B cell (primary cell): ENCODE data around the gene DAW1. TPM values are rescaled to one million over a fixed set of nuclear protein-coding genes. Genes with fewer than 3 reads are reported as not detected.

ENCODE experiments used
- ATAC-seq: fragments of 200-7000 bp; cut with Tn5 transposase; one replicate; pipeline ENCODE4 v1.10.0; 2021; ENCODE audit warnings: low read depth, mild to moderate bottlenecking, moderate number of reproducible peaks, moderate library complexity
- CTCF ChIA-PET: fragments of 350-600 bp; sonication (Branson Sonifier 250); formaldehyde crosslinking; loops from one replicate; lab custom pipeline; 2021; ENCODE audit warnings: antibody characterized with exemption, inconsistent platforms; lab: Charles Lee
- POLR2A ChIA-PET: fragments of 350-600 bp; sonication (Branson Sonifier 250); formaldehyde crosslinking; loops from one replicate; lab custom pipeline; 2021; ENCODE audit warnings: antibody characterized with exemption; lab: Charles Lee
- DNase-seq: peaks from one replicate; pipeline ENCODE4 v3.0.0; 2013
- H2AFZ ChIP-seq: 2 replicates; pipeline ENCODE4 v1.6.1; 2012; ENCODE audit warnings: mild to moderate bottlenecking, low read depth, low read length; ENCODE audit not compliant: insufficient read depth, poor library complexity, severe bottlenecking
- H3K27ac ChIP-seq, 2 donors: 1 replicate in 1 of 2; 2 replicates in 1 of 2; pipeline ENCODE4 v1.5.1; 2012 to 2013; ENCODE audit warnings: low read length in 2 of 2, mild to moderate bottlenecking in 2 of 2, moderate library complexity in 1 of 2
- H3K27me3 ChIP-seq, 4 experiments: fragments of 200-600 bp in 1 of 4; sonication (generic) in 1 of 4; replicated peaks in 1 of 4; 1 replicate in 2 of 4; 2 replicates in 2 of 4; pipeline versions ENCODE4 v1.6.1 to v1.7.0; 2013 to 2016; ENCODE audit warnings: low read length in 3 of 4, mild to moderate bottlenecking in 2 of 4, mixed read lengths in 1 of 4, moderate library complexity in 1 of 4; ENCODE audit not compliant: insufficient read depth in 4 of 4, control insufficient read depth in 3 of 4; ENCODE audit errors: control extremely low read depth in 1 of 4
- H3K36me3 ChIP-seq, 2 experiments: replicated peaks in 1 of 2; 1 replicate in 1 of 2; 2 replicates in 1 of 2; pipeline versions ENCODE4 v1.6.1 to v1.7.1; 2013; ENCODE audit warnings: low read length in 1 of 2; ENCODE audit not compliant: insufficient read depth in 2 of 2, control insufficient read depth in 1 of 2; ENCODE audit errors: control extremely low read depth in 1 of 2, extremely low read depth in 1 of 2
- H3K4me1 ChIP-seq, 2 donors: fragments of 200-600 bp in 1 of 2; sonication (generic) in 1 of 2; 1 replicate in 1 of 2; 2 replicates in 1 of 2; pipeline versions ENCODE4 v1.5.1 to v1.6.1; 2013 to 2017; ENCODE audit warnings: low read length in 2 of 2; ENCODE audit not compliant: control insufficient read depth in 2 of 2, insufficient read depth in 2 of 2
- H3K4me2 ChIP-seq: replicated peaks from 2 replicates; pipeline ENCODE3; 2012; ENCODE audit warnings: mild to moderate bottlenecking, low read depth, low read length; ENCODE audit not compliant: poor library complexity, severe bottlenecking
- H3K4me3 ChIP-seq, 5 experiments: fragments of 200-600 bp in 1 of 5; sonication (generic) in 1 of 5; 1 replicate in 3 of 5; 2 replicates in 2 of 5; pipeline versions ENCODE4 v1.5.1 to v1.7.0; 2011 to 2016; ENCODE audit warnings: low read length in 4 of 5, mild to moderate bottlenecking in 4 of 5, low read depth in 2 of 5, control low read depth in 1 of 5, moderate library complexity in 1 of 5; ENCODE audit not compliant: insufficient read depth in 1 of 5; ENCODE audit errors: control extremely low read depth in 1 of 5, extremely low read depth in 1 of 5
- H3K79me2 ChIP-seq: fragments of 200-600 bp; sonication (generic); one replicate; pipeline ENCODE4 v1.6.0; 2016; ENCODE audit warnings: low read length; ENCODE audit not compliant: control insufficient read depth, insufficient read depth
- H3K9ac ChIP-seq: fragments of 200-600 bp; sonication (generic); 2 replicates; pipeline ENCODE4 v1.6.1; 2017; ENCODE audit warnings: mild to moderate bottlenecking, low read length, moderate library complexity
- H3K9me3 ChIP-seq, 3 donors: one replicate each; pipeline versions ENCODE4 v1.6.1 to v1.7.1; 2013; ENCODE audit warnings: low read length in 2 of 3; ENCODE audit not compliant: control insufficient read depth in 2 of 3, insufficient read depth in 1 of 3; ENCODE audit errors: control extremely low read depth in 1 of 3
- H4K20me1 ChIP-seq: 2 replicates; pipeline ENCODE4 v1.6.0; 2012; ENCODE audit warnings: mild to moderate bottlenecking, low read length; ENCODE audit not compliant: insufficient read depth, control insufficient read depth, poor library complexity, severe bottlenecking
- H3K27ac Mint-ChIP-seq: one replicate; pipeline ENCODE4 v1.8.0; 2021; ENCODE audit warnings: mixed read lengths
- H3K27me3 Mint-ChIP-seq: one replicate; pipeline ENCODE4 v1.8.0; 2021; ENCODE audit warnings: mixed read lengths
- H3K4me1 Mint-ChIP-seq: one replicate; pipeline ENCODE4 v1.8.0; 2021; ENCODE audit warnings: mixed read lengths
- H3K4me3 Mint-ChIP-seq: one replicate; pipeline ENCODE4 v1.8.0; 2021; ENCODE audit warnings: mixed read lengths
- H3K9me3 Mint-ChIP-seq: one replicate; pipeline ENCODE4 v1.8.0; 2022; ENCODE audit warnings: mixed read lengths; ENCODE audit not compliant: insufficient read depth
- CTCF ChIP-seq: fragments of 200-600 bp; IDR thresholded peaks from one replicate; pipeline ENCODE4 v1.8.0; 2022; ENCODE audit warnings: antibody characterized with exemption, mild to moderate bottlenecking
- EZH2 ChIP-seq: IDR thresholded peaks from 2 replicates; pipeline ENCODE4 v1.6.1; 2012; ENCODE audit warnings: borderline replicate concordance, low read depth, mild to moderate bottlenecking, moderate library complexity, low read length; ENCODE audit not compliant: insufficient read depth, poor library complexity, severe bottlenecking
- WGBS: methylation state at CpG from one replicate; pipeline ENCODE4 v1.1.5; 2013; ENCODE audit warnings: missing lambda C conversion rate; ENCODE audit not compliant: insufficient coverage; 5-methylcytosine and 5-hydroxymethylcytosine counted together
- intact Hi-C: fragments of 100-400 bp; cut with micrococcal nuclease; formaldehyde crosslinking; loops from one replicate; pipeline ENCODE4 v1.10.0; 2022
- polyA plus RNA-seq: library from polyadenylated mRNA; depleted of rRNA; stranded (reverse); fragments of >200 nt; gene quantifications from 2 replicates; pipeline ENCODE4 v1.2.3, GENCODE V29; 2012
- total RNA-seq, 2 donors: library from RNA; stranded (reverse); fragments of 120-200 nt in 1 of 2; gene quantifications; 1 replicate in 1 of 2; 2 replicates in 1 of 2; pipeline versions ENCODE4 v1.2.3 to v1.2.4, GENCODE V29; 2013 to 2022

DAW1 gene
- total and polyA plus RNA-seq, 2 donors (not counting 1 experiment from before 2014, with no cell fraction given) = not detected

GRCh38 chr2:227848586-227848985 lies 22.8 kb upstream of the DAW1 start:
- WGBS = 33% methylated on average over 1 of the region's 4 CpGs
- H3K27ac Mint-ChIP-seq = no peak overlapping the region

GRCh38 chr2:227849906-227850305 lies 21.5 kb upstream of the DAW1 start:
- Histone ChIP-seq H2AFZ (no peak overlapping the region), H3K27ac (no peak overlapping the region), H3K79me2 (no peaks in the 10 kb centered on the region), H3K9ac (no peak overlapping the region), H3K27me3 (no peaks in the 10 kb centered on the region), H4K20me1 (no peaks in the 10 kb centered on the region), H3K36me3 (no peaks in the 10 kb centered on the region), H3K4me1 (no peaks in the 10 kb centered on the region), H3K4me3 (no peak overlapping the region), H3K9me3 (no peaks in the 10 kb centered on the region), H3K4me2 (no peak overlapping the region)
- intact Hi-C loops = no loop called here
- no peak for TF ChIP-seq CTCF
- no peak for TF ChIP-seq EZH2
- H3K4me3 Mint-ChIP-seq = no peak overlapping the region
- no peak for ATAC-seq
- H3K9me3 Mint-ChIP-seq = no peaks in the 10 kb centered on the region
- DNase-seq = no peak
- ChIA-PET CTCF (no interaction called here), POLR2A (no interaction called here)
- WGBS = no CpG with 5 or more reads among the region's 1 CpG
- peaks cover 24% of the 10 kb centered on the region for H3K27me3 Mint-ChIP-seq
- no peaks in the 10 kb centered on the region for H3K4me1 Mint-ChIP-seq
- H3K27ac Mint-ChIP-seq = no peak overlapping the region

More at GRCh38 chr2:227848586-227848985, 22.8 kb upstream of the DAW1 start:
- ChIA-PET CTCF (no interaction called here), POLR2A (no interaction called here)
- Mint-ChIP-seq H3K4me3 (no peak overlapping the region), H3K27me3 (peaks cover 18% of the 10 kb centered on the region), H3K9me3 (no peaks in the 10 kb centered on the region), H3K4me1 (no peaks in the 10 kb centered on the region)
- H3K36me3 ChIP-seq = no peaks in the 10 kb centered on the region
- H3K9ac ChIP-seq = no peak overlapping the region
- no peak overlapping the region for H3K27ac ChIP-seq
- H3K4me2 ChIP-seq = no peak overlapping the region
- TF ChIP-seq EZH2 (no peak), CTCF (no peak)
- H2AFZ ChIP-seq = no peak overlapping the region
- H3K4me1 ChIP-seq = no peaks in the 10 kb centered on the region
- no peaks in the 10 kb centered on the region for H3K79me2 ChIP-seq
- no peaks in the 10 kb centered on the region for H4K20me1 ChIP-seq
- no peaks in the 10 kb centered on the region for H3K27me3 ChIP-seq
- DNase-seq (no peak), ATAC-seq (no peak)
- H3K9me3 ChIP-seq = no peaks in the 10 kb centered on the region
- intact Hi-C loops = no loop called here
- H3K4me3 ChIP-seq = no peak overlapping the region
